GM21717 (cell line): ENCODE measurements around the gene OSTN.

Source experiments
- ATAC-seq: cut with Tn5 transposase; IDR thresholded peaks from one replicate; pipeline ENCODE4 v1.9.1; 2021; ENCODE audit warnings: mild to moderate bottlenecking, moderate library complexity; ENCODE audit not compliant: unreplicated experiment

OSTN gene

GRCh38 chr3:191234216-191234615, 35.2 kb downstream of the OSTN start:
- no peak for ATAC-seq

- ATAC-seq = peak; percentile 99
Measured at GRCh38 chr3:191235331-191236314, 36.6 kb downstream of the OSTN start.

- no peak for ATAC-seq
Measured at GRCh38 chr3:191236646-191237045, 37.6 kb downstream of the OSTN start.

- no peak for ATAC-seq
Measured at GRCh38 chr3:191237047-191237882, 38.2 kb downstream of the OSTN start.

GRCh38 chr3:191238321-191238817, 39.3 kb downstream of the OSTN start:
- no peak for ATAC-seq

GRCh38 chr3:191239407-191240031, 40.5 kb downstream of the OSTN start:
- ATAC-seq = no peak

- ATAC-seq = no peak
Measured at GRCh38 chr3:191240486-191240885, 41.4 kb downstream of the OSTN start.

GRCh38 chr3:191244242-191244867, 45.3 kb downstream of the OSTN start:
- ATAC-seq = no peak

- ATAC-seq = peak; percentile 90
Measured at GRCh38 chr3:191246034-191246433, 47.0 kb downstream of the OSTN start.

- no peak for ATAC-seq
Measured at GRCh38 chr3:191246630-191247029, 47.6 kb downstream of the OSTN start.

GRCh38 chr3:191253089-191253799, 54.2 kb downstream of the OSTN start:
- peak; percentile 45 for ATAC-seq

- ATAC-seq = no peak
Measured at GRCh38 chr3:191254098-191254873, 55.2 kb downstream of the OSTN start.

- ATAC-seq = no peak
Measured at GRCh38 chr3:191255156-191255555, 56.1 kb downstream of the OSTN start.

GRCh38 chr3:191256405-191256804, 57.4 kb downstream of the OSTN start:
- ATAC-seq = no peak

- ATAC-seq = no peak
Measured at GRCh38 chr3:191257286-191257685, 58.2 kb downstream of the OSTN start.

GRCh38 chr3:191259486-191259885, 60.4 kb downstream of the OSTN start:
- ATAC-seq = no peak

GRCh38 chr3:191260431-191261303, 61.6 kb downstream of the OSTN start:
- no peak for ATAC-seq

- ATAC-seq = no peak
Measured at GRCh38 chr3:191261304-191261638, 62.2 kb downstream of the OSTN start.
